RCC 7860 (cell line): Measurements from ENCODE around the gene SRMS.
"Not testable (repeated sequence)": the region's sequence is repeated elsewhere in the genome, so short reads cannot be mapped to it uniquely, and the experiment has no call there.

ENCODE experiments used
- DNase-seq: peaks from one replicate; pipeline ENCODE4 v3.0.0-alpha.2; 2015; ENCODE audit warnings: low spot score
- FAIRE-seq: peaks from 2 replicates; lab custom pipeline; 2012; peaks lifted over from hg19 to GRCh38; lab: Jason Lieb, UNC

SRMS gene

DNA sequence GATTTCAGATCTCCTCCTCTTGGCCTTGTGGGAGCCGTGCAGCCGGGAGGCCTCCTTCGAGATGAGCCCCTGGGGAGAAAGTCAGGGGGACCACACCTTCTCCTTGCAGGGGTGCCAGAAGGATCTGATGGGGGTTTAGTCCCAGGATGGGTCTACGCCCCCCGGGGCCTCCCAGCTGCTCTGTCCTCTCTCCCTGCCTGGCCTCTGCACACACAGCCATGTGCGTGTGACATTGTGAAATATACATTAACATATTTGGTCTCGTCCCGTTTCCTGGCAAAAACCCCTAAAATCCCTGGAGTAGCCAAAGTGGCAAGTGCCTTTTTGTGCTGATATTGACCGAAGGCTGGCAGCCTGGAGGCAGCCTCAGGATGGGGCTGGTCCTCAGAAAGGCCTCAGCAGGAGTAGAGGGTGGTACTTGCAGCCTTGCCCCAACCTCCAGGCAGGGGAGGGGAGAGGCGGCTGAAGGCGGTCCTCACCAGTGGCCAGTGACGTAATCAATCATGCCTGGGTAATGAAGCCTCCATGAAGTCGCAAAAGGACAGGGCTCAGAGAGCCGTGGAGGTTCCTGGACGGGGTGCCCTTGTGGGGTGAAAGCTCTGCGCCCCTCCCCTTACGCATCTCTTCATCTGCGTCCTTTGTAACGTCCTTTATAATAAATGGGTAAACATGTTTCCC, 31.6 kb upstream of the SRMS start:
- no peak for FAIRE-seq
- no peak for DNase-seq

GRCh38 chr20:63578224-63579016, 30.9 kb upstream of the SRMS start:
- DNase-seq (no peak), FAIRE-seq (no peak)

- FAIRE-seq, result no peak
- DNase-seq, result no peak
These were observed 29.9 kb upstream of the SRMS start for GRCh38 chr20:63577317-63577894.

DNA sequence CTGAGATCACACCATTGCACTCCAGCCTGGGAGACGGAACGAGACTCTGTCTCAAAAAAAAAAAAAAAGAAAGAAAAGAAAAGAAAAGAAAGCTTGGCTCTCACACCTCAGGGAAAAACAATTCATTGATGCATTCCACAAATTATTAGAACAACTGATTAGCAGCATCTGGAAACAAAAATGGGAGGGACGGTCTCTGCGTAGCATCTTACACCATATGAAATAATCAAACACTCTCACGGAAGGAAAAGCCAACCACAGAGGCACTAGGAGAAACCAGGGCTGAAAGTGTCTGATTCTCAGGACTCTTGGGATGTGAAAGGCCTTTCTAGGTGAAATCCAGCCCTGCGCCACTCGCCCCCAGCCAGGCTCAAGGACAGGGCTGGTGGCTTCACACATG, 28.8 kb upstream of the SRMS start:
- DNase-seq, result no peak
- FAIRE-seq, result no peak

- FAIRE-seq (no peak), DNase-seq (no peak)
These were observed 27.5 kb upstream of the SRMS start for GRCh38 chr20:63574829-63575743.

DNA sequence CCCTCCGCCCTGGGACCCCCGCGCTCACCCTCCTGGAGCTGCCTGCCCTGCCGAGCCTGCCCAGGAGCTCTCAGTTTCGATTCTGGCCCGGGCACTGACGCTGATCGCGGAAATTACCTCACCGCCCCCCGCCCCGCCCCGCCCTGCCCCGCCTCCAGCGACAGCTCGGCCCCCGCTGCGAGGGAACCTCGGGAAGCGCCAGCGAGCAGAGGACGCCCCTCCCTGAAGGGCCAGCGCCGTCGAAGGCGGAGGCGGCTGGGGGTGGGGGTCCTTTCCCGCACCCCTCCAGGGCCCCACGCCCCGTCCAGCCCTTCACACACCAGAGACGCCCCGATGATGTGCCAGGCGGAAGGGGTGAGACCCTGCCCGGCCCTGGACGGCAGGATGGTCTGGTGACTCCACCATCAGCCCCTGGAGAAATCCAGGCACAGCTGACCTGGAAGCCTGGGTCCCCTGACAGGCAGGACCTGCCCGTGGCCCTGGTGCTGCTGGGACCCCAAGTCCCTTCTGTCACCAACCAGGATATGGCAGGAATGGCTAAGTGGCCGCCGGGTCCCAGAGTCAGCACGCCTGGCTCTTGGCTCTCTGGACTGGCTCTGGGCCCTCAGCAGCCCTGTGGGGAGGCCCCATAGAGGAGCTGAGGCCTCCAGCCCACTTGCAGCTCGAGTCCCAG, 26.7 kb upstream of the SRMS start, which contains the start of gene HELZ2:
Gene HELZ2, minus strand, starts transcription at position 84 of the 673 bp plus-strand sequence. CDS start 1,854 bp downstream, outside the sequence.
- DNase-seq (peak; percentile 54), FAIRE-seq (no peak)

DNA sequence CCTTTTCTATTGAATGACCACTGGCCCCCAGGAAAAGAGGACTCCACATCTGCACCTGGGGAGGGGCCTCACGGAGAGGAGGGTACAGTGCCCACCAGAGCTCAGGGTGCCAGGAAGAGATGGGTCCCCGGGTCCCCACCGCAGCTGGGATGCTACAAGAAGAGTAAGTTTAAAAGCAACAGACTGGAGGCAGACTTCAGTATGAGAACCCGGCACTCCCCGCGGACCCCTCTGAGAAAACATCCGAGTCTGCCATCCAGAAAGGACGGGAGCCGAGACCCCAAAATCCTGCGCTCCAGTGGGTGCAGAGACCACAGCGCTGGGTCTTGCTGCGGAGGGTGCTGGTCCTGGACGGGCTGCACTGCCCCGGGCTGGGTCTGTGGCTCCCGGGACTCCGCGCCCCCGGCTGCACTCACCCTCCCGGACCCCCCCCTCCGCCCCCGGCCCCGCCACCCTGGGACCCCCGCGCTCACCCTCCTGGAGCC, 26.1 kb upstream of the SRMS start:
- DNase-seq (no peak), FAIRE-seq (no peak)

DNA sequence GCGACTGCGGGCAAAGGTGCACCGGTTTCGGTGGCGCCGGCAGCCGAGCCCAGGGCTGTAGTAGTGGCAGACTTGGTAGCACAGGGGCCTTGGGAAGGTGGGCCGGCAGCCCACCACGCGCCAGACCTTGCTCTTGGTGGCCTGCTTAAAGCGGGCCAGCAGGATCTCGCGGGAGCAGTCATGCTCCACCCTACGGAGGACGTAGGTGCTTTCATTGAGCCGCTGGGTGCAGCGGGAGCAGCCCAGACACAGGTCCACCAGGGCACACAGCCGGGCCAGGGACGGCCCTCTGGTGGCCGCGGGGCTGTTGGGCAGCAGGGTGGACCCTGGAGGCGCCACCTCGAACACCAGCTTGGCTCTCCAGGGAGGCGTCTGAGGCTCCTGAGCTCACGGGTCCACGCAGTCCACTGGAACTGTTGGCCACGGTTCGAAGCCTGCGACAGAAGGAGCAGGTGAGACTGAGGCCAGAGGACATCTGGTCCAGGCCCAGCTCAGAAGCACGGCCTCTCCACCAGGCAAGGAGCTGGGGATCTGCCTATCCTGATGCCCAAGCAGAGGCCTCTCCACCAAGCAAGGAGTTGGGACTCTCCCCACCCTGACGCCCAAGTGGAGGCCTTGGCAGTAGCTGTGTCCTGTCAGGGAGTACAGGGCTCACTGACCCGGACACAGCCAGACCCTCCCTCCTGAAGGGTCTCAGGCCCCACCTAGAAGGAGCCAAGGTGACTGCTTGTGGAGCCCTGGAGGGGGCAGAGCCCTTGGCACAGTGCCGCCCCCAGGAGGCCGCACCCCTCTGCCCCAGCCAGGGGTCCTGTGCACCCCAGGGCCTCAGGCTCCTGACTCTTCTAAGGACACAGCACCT, 25.5 kb upstream of the SRMS start:
- DNase-seq (no peak), FAIRE-seq (no peak)

- no peak for DNase-seq
- no peak for FAIRE-seq
These were observed 24.7 kb upstream of the SRMS start for GRCh38 chr20:63572071-63572787.

- DNase-seq, FAIRE-seq: not testable (repeated sequence)
These were observed 23.5 kb upstream of the SRMS start for GRCh38 chr20:63571087-63571478.

DNA sequence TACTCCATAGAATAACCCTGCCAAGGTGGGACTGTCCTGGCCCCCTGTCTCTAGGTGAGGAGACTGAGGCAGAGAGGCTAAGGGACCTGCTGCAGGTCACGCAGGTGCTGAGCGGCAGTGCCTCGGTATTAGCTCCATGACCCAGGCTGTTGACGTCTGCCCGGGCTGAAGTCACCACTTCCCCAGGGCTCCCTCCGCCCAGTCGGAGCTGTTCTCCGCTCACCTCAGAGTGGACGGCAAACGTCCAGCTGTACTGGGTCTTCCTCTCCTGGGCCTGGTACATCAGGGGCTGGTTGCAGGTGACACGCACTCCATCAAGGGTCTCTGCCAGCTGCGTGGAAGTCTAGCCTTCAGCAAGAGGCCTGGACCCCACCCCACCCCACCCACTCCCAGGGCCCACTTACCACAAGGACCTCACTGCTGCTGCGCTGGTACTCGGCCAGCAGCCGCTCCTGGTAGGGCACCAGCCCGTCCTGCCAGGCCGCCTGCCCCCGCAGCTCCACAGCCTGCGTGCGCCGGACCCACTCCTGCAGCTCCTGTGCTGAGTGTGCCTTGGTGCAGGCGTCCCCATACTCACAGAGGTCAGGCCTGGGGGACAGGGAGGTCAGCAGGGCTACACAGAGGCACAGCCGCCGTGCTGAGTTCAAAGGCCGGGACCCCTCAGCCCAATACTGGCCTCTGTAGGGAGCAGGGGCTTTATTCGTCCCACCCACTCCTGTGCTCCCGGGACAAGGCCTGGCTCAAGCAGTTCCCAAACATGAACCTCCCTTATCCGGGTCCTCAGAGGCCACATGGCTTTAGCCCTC, 22.9 kb upstream of the SRMS start:
- FAIRE-seq, result no peak
- no peak for DNase-seq

- FAIRE-seq, result no peak
These were observed 21.7 kb upstream of the SRMS start for GRCh38 chr20:63568986-63569949.

DNA sequence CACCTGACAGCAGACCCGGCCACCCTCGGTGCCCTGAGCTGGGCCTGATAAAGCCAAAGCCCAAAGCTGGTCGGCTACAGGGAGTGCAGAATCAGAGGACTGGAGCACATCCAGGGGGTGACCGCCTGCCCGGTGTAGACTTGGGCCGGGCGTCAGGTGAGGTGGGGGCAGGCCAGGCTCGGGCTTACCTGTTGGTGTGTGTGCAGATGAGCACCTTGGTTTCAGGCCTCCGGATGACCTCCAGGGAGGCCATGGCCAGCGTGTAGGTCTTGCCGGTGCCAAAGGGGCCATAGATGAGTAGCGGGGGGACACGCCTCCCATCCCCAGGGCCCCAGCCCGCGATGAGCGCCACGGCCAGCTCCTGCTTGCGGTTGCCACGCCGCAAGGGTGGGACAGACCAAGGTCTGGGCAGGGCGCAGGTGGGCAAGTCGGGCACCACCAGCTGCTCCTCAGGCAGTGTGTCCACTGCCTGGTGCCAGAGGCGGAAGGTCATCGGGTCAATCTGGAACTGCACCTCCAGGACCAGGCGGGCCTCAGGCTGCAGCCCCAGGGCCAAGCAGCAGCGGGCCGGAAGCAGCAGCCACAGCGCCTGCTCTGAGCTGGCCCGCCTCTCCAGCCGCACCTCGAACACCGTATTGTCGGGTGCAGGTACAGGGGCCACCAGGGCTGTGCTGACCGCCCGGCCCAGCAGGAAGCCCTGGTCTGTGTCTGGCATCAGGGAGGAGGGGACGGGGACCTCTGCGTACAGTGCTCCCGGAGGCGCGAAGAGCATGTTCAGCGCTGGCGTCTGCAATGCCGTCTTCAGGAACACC, 20.8 kb upstream of the SRMS start:
- no peak for FAIRE-seq
- no peak for DNase-seq

More at GRCh38 chr20:63568986-63569949, 21.7 kb upstream of the SRMS start:
- DNase-seq, result no peak

- FAIRE-seq (no peak), DNase-seq (no peak)
These were observed 20.0 kb upstream of the SRMS start for GRCh38 chr20:63567386-63568169.

DNA sequence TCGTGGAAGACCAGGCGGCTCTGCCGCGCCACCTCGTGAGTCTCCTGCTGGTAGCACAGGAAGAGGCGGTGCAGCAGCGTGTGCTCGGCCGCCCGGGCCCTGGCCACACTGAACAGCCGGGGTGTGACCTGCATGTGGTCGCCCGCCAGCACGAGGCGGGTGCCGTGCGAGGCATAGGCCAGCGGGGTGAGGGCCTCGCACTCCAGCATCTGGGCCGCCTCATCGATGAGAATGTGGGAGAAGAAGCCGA, 19.5 kb upstream of the SRMS start:
- no peak for FAIRE-seq
- DNase-seq, result no peak
